ENCODE results near the gene TTL.

TTL gene

GRCh38 chr2:112585400-112585799, 103.4 kb downstream of the TTL start:
- H3K4me3 ChIP-seq (ENCODE audit: control insufficient read depth, low read depth, low read length): no peak overlapping the region
- TF ChIP-seq CTCF (IDR thresholded peaks at IDR 0.05; ENCODE audit: control insufficient read depth, insufficient read depth, low read depth, low read length, missing control alignments): no peak
- DNase-seq (ENCODE audit: low read depth): no peak

DNA sequence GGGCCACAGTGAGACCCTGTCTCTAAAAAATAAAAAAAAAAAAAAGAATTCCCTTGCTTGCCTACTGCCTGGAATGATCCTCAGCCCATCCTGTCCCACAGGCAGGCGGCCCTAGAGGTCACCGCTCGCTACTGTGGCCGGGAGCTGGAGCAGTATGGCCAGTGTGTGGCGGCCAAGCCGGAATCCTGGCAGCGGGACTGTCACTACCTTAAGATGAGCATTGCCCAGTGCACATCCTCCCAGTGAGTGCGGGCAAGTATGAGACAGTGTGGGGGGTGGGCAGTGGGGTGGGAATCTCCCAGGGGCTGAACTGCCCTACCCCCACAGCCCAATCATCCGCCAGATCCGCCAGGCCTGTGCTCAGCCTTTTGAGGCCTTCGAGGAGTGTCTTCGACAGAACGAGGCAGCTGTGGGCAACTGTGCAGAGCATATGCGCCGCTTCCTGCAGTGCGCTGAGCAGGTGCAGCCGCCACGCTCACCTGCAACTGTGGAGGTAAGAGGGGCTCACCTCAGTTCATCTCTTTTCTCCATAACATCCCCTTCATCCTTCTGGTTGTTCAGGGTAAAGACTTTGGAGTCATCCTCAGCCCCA, 104.0 kb downstream of the TTL start:
- DNase-seq (ENCODE audit: low read depth): no peak
- TF ChIP-seq CTCF (IDR thresholded peaks at IDR 0.05; ENCODE audit: control insufficient read depth, insufficient read depth, low read depth, low read length, missing control alignments): no peak
- H3K4me3 ChIP-seq (ENCODE audit: control insufficient read depth, low read depth, low read length): no peak overlapping the region

DNA sequence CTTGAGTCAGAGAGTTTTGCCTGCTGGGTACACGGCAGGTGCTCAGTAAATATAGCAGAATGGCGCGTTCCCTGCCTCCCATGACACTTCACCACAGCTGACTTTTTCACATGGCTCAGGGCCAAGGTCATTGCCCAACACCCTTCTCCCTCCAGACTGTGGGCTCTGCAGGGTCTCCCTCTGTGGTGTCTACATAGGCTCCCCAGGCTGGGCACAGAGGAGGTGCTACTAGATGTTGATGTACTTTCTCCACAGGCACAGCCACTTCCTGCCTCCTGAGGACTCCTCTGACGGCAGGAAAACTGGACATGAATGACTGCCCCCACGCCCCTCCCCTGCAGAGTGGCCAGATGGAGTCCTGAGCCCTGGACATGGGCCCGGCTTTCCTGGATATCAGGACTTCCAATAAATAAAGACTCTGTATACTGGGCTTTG, 106.7 kb downstream of the TTL start:
- TF ChIP-seq CTCF (IDR thresholded peaks at IDR 0.05; ENCODE audit: control insufficient read depth, insufficient read depth, low read depth, low read length, missing control alignments): no peak
- no peak for DNase-seq (ENCODE audit: low read depth)
- H3K4me3 ChIP-seq (ENCODE audit: control insufficient read depth, low read depth, low read length): no peak overlapping the region

All from AG09309 (cell line).